ENCODE measurements around the gene ZBTB44.
"Not testable (repeated sequence)": the region's sequence is repeated elsewhere in the genome, so short reads cannot be mapped to it uniquely, and the experiment has no call there.

ZBTB44 gene

DNA sequence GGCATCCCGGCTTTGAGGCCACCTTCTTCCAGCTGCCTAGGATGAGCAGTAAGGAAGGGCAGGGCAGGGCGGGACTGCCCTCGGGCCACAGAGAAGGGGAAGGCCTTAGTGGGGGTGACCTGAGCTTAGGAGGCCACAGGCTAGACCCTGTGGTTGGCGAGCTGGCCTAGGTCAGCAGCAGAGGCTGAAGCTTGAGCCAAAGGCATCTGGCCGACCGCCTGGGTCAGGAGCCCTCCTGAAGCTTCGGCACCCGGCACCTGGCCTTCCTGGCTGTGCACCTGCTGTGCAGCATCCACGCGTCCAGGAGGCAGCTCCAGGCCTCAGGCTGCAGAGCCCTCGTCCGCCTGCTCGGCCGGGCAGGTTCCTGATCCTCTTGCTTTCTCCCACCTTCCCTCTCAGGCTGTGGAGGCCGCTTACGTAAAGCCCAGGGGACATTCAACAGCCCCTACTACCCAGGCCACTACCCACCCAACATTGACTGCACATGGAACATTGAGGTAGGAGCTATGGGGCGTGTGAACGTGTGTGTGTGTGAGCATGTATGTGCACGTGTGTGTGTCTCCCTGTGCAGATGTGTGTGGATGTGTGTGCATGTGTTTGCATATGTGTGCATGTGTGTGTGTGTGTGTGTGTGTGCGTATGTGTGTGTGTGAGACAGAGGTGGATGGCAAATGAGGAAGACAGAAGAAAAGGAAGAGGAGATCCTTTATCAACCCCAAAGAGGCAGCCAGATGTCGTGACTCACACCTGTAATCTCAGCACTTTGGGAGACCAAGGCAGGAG is 120.3 kb downstream of the ZBTB44 start:
- no peak for DNase-seq

DNA sequence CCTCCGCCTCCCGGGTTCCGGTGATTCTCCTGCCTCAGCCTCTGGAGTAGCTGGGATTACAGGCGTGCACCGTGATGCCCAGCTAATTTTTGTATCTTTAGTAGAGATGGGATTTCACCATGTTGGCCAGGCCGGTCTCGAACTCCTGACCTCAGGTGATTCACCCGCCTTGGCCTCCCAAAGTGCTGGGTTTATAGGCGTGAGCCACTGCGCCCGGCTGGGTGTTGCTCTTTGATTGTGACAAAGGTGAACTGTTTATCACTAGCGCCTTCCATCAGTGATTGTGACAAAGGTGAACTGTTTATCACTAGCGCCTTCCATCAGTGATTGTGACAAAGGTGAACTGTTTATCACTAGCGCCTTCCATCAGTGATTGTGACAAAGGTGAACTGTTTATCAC is 121.2 kb downstream of the ZBTB44 start:
- not testable (repeated sequence) for DNase-seq

DNA sequence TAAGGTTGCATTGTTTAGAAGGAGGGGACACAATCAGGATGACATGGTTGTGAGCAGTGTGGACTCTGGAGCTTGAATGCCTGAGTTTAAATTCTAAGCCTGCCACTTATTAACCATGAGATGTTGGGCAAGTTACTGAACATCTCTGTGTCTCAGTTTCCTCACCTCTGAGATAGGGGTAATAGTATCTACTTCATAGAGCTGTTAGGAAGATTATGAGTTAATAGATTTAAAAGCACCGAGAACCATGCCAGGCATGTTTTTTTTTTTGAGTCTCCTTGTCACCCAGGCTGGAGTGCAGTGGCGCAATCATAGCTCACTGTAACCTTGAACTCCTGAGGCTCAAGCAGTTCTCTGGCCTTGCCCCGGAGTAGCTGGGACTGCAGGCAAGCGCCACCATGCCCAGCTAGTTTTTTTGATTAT is 121.9 kb downstream of the ZBTB44 start:
- no peak for DNase-seq

DNA sequence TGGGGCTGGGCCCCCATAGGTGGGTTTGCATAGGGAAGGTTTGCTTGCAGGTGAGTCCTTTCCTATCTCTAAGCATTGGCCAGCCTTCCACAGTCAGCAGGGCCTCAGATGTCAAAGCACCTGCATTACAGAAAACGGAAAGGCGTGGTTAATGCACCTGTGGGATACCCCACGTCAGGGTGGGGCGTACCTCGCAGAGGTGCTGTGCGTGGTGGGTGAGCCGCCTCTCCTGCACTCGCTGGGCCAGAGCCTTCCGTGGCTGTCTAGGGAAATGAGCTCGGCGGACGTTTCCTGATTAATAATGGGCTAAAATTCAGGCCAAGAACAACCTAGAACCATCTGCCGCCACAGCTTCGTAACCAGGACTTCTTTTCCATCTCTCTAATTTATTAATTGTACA is 122.8 kb downstream of the ZBTB44 start:
- DNase-seq = no peak

DNA sequence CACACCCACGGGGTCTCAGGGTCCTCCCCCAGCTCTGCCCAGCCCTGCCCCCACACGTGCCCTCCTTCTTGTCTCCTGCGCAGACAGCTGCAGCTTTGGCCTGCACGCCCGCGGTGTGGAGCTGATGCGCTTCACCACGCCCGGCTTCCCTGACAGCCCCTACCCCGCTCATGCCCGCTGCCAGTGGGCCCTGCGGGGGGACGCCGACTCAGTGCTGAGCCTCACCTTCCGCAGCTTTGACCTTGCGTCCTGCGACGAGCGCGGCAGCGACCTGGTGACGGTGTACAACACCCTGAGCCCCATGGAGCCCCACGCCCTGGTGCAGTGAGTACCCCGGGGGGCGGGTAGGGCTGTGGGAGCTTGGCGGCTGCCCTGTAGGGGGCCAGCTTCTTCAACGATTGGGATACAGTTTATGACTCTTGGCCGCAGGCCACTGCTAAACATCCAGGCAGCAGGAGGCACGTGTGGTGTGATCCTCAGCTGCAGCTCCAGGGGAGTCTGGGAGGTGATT is 124.3 kb downstream of the ZBTB44 start:
- DNase-seq = no peak

DNA sequence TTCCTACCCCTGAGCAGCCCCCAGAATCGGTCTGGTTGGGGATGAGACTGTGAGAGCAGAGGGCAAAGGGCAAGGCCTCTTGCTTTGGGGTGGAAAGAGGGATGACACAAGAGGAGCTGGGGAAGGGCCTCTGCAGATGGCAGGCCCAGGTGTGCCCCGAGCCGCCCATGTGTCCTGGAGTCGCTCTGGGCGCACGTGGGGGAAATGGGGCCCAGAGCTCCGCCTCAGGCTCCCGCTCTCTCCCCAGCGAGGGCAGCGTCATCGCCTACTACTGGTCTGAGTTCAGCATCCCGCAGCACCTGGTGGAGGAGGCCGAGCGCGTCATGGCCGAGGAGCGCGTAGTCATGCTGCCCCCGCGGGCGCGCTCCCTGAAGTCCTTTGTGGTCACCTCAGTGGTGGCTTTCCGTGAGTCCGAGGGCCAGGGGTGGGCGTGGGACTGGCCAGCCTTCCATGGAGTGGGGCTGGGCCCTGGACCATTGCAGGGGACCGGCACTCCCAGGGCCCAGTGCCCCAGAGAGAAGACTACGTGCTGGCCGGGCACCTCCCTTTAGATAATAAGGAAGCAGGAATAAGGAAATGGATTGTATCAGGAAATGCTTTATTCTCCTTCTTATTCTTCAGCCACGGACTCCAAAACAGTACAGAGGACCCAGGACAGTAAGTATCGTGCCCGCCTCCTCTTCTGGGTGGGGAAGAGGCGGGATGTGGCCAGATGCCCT is 125.1 kb downstream of the ZBTB44 start:
- DNase-seq = no peak

DNA sequence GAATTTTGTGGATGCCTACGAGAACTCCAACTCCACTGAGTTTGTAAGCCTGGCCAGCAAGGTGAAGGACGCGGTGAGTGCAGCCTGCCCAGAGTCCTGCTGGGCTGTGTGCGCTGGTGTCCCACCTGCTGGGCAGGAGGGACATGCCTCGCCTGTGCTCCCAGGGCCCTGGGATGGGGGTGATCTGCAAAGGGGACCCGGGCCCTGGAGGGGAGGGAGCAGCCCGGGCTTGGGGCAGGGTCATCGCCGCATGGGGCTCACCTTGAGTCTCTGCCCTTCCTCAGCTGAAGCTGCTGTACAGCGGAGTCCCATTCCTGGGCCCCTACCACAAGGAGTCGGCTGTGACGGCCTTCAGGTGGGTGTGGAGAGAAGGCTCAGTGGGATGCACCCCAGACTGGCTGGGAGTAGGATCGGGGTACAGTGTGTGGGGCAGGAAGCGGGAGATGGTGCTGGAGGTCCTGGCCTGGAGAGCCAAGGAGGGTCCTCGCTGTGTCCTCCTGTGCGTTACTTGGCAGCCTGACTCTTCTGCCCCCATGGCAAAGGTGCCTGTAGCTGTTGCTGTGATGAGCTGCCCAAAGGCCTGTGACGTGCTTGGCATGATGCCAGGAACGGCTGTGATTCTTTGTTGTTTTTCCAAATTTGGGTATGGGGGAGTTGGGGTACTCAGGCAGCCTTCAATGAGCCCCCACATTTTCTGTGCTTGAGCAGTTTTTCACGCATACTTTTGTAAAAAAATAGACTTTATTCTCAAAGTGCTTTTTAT is 126.0 kb downstream of the ZBTB44 start:
- no peak for DNase-seq

DNA sequence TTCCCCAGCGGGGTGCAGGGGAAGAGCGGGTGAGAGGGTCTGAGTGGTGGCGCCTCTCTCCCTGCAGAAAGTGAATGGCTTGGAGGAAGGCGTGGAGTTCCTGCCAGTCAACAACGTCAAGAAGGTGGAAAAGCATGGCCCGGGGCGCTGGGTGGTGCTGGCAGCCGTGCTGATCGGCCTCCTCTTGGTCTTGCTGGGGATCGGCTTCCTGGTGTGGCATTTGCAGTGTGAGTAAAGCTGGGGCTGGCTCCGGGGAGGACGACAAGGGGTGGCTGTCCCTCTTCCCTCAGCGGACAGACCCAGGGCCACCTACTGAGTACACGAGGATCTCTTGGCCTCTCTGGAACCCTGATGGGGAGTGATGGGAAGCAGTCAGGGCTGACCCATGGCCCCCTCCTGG is 126.7 kb downstream of the ZBTB44 start:
- DNase-seq = no peak

DNA sequence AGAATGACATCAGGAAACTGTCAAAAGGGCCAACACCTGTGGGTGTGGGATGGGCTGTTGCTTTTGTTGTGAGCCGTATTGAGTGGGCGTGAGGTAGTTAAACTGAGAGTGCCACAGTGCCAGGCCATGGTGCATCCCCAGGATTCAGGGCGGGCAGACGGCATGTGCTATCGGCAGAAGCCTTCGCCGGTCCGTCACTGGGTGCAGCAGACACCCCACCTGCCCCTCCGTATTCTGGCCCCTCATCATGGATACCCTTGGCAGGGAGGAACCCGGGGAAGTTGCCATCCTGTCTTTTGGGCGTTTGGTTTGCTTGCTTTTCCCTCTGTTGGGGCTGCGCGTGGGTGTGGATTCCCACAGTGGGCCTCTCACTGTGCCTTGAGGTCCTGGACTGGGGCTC is 127.6 kb downstream of the ZBTB44 start:
- DNase-seq = no peak

DNA sequence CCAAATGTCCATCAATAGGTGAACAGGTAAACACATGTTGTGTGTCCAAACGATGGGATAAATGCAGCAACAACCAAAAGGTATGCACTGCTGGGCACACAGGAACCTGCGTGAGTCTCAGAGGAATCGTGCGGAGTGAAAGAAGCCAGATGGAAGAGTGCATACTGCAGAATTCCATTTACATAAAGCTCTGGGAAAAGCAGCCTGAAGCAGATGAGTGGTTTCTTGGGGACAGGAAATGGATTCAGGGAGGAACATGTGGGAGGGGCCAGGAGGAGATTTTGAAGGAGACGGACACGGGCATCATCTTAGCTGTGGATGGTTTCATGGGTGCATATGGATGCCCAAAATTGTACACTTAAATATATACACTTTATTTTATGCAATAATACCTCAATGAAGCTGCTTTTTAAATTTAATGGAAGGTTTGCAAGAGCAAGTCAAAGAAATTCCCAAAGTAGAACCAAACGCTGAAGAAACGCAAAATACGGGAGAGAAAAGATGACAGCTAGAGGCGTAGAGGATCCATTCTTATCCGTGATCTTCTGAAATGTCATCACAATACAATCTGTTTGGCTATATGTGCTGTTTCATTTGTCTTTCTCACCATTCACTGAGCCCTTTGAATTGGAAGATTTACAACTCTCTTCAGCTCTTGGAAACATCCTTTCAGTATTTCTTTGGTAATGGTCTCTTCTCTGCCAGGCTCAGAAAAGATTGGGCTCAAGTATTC is 130.7 kb downstream of the ZBTB44 start:
- no peak for DNase-seq

DNA sequence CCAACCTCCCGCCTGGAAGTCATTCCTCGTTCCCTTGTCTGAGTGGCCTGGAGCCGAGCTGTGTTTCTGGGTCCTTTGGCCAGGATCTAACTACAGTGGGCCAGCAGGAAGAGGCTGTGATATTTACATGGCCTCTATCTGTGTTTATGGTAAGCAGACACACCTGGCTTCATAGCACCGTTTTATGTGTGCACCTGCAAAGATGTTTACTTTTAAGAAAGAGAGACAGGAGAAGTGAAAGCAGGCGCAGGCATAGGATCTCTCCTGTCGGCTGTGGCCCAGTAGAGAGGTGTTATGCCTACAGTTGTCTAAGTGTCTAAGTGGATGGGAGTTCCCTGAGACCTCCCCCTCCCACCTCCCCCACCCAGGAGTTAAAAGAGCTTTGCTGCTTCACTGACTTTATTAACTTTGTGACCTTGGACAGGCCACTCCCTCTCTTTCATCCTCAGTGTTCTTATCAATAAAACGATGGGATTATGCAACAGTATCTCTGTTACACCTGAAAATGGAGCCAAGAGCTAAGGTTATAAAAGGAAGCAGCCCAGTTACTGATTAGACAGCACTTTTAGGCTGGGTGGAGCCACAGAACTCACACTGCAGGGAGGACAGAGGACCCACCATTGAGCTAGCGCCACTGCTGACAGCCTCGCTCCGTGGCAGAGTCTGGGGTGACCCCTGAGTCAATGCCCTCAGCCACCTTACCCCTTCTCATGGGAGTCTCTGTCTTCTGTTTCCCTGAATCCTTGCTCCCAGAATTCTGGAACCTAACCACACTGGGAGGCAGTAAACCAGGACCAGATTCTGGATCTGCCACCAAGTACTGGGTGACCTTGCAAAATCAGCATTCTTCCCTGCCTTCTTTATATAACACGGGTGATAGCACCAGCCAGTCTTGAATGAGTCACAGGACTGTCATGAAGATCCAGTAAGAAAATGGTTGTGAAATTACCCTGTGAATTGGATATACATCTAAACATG is 133.1 kb downstream of the ZBTB44 start:
- no peak for DNase-seq

DNA sequence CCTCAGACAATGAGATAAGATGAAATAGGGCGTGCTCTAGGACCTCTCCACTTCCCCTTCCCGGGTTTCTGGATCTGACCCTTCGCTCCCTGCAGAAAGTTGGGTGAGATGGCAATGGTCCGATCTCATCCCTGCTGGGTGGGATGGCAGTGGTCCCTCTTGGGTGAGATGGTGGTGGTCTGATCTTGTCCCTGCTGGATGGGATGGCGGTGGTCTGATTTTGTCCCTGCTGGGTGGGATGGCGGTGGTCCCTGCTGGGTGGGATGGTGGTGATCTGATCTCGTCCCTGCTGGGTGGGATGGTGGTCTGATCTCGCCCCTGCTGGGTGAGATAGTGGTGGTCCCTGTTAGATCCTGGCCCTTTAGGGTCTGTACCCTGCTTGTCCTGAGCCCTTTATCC is 133.8 kb downstream of the ZBTB44 start:
- DNase-seq = no peak

DNA sequence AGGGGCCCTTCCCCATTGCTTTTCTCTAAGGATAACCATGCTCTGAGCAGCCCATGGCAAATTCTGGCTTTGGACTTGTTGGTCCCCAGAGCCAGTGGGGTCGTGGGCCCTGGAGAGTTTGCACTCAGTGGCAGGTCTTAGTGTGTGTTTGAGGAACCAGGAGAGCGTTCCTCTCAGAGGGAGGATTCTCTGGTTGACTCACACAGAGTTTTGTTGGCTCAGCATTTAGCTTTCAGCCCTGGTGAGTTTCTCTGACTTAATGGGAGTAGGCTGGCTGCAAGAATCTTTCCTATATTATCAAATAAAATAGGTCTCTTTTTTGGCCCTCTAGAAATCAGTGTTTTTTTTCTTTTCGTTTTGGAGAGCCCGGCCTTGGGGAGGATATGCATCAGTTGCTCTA is 134.2 kb downstream of the ZBTB44 start:
- DNase-seq = no peak

DNA sequence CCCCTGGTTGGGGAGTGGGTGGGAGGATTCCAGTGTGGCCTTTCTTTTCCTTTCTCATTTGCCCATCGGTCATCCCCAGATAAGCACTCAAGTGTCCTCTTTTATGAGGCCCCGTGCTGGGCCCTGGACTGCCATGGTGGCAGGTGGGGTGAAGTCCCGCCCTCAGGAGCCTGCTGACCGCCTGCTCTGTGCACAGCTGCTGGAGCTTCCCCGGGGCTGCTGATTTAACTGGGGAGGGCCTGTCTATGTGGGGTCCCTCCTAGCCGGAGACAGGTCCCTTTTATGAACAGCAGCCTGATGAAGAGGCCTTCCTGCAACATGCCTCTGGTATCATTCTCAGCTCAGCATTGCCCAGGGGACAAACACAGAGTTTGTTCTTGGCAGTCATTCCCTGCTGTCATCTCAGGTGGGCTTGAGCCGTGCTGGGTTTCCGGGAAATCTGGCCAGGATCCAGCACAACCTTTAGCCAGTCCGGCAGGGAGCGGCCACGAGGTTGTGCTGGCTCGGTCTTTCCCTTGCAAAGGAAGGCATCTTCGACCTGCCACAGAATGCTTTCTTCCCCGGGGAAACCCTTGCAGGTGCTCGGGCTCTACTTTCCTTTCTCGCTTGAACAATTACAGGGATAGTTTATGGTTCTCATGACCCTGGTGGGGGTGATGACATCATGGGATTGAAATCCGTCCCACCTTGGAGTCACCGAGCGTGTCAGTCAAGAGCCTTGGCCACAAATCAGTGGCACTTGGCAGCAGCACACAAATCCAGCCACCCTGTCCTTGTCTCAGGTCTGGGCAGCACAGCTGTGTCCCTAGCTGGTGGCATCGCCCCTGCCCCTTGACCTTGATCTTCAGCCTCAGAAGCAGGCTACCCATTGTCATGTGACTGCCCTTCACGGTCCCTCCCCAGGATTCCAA is 135.1 kb downstream of the ZBTB44 start:
- no peak for DNase-seq

DNA sequence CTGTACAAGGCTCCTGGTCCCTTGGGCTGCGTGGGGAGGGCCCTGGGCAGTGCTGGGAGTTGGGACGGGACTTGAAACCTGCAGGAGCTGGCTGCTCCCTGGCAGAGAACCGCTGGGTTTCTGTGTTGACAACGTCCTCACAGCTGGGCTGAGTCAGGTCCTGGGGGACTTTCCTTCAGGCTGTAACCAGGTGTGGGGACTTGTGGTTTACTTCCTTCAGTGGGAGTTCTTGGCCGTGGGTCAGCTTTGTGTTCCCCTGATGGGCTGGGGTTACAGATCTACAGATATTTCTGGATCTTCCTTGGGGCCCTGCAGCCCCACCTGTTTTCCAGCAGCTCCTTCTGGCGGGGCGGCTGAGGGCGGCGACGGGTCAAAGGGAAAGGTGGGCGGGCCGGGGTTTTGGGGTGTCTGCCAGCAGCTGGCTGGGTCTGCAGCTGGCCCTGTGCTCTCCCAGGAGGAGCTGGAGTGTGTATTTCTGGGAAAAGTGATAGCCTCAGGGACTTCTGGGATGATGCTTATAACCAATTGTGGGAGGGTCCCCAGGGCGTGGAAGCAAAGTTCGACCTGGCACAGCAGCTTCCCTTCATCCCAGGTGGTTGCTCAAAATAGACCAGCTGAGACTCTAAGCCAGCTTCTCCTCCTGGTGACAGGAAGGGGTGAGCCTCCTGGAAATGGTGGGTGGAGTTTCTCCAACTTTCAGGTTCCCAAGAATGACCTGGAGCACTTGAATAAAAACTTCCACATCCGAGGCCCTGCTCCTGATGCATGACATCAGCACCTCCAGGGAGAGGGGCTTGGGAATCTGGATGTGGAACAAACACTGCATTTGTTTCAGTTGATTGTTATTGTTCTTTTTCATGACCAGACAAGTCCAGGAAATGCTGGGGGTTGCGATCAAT is 136.0 kb downstream of the ZBTB44 start:
- DNase-seq = no peak

DNA sequence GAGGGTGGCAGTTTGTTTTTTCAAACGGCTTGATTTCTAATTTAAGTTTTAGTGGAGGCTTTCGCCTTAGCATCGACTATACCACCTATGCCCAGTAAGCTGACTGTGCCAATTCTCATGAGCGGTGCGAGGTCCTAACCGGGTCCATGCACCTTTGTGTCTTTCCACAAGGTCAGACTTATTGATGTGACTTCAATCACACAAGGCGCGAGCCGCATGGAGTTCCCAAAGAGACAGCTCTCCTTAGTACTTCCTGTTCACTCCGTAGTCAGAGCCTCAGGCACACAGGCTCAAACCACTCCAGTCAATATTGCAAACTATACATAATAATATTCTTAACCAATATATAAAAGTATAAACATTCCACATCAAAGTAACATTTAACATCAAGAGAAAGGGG is 136.9 kb downstream of the ZBTB44 start:
- DNase-seq = no peak
